KOPT-K1 (cell line): ENCODE data around the gene IHH.

Source experiments
- H3K27ac ChIP-seq: fragments of 200-600 bp; sonication (generic); 2 replicates; pipeline ENCODE4 v1.5.1; 2016; ENCODE audit warnings: antibody characterized with exemption, mild to moderate bottlenecking, low read depth, low read length; ENCODE audit not compliant: poor library complexity, severe bottlenecking
- H3K36me3 ChIP-seq: fragments of 200-600 bp; sonication (generic); 2 replicates; pipeline ENCODE4 v1.5.1; 2017; ENCODE audit warnings: antibody characterized with exemption, mild to moderate bottlenecking, low read length, moderate library complexity; ENCODE audit not compliant: insufficient read depth
- H3K9me3 ChIP-seq: fragments of 200-600 bp; sonication (generic); 2 replicates; pipeline ENCODE4 v1.5.1; 2017; ENCODE audit warnings: antibody characterized with exemption, low read length, mild to moderate bottlenecking; ENCODE audit not compliant: insufficient read depth, poor library complexity, severe bottlenecking

The IHH gene

GRCh38 chr2:219034823-219035222 lies 25.9 kb downstream of the IHH start:
- no peaks in the 10 kb centered on the region for H3K36me3 ChIP-seq
- H3K27ac ChIP-seq: no peak overlapping the region
- no peaks in the 10 kb centered on the region for H3K9me3 ChIP-seq

GRCh38 chr2:219032051-219032745 lies 28.5 kb downstream of the IHH start:
- Histone ChIP-seq H3K36me3 (no peaks in the 10 kb centered on the region), H3K27ac (no peak overlapping the region), H3K9me3 (no peaks in the 10 kb centered on the region)

GRCh38 chr2:219031005-219031738 lies 29.5 kb downstream of the IHH start:
- Histone ChIP-seq H3K36me3 (no peaks in the 10 kb centered on the region), H3K27ac (no peak overlapping the region), H3K9me3 (no peaks in the 10 kb centered on the region)

GRCh38 chr2:219030177-219030940 lies 30.4 kb downstream of the IHH start:
- Histone ChIP-seq H3K36me3 (no peaks in the 10 kb centered on the region), H3K27ac (no peak overlapping the region), H3K9me3 (no peaks in the 10 kb centered on the region)

GRCh38 chr2:219029829-219030165 lies 30.9 kb downstream of the IHH start:
- no peaks in the 10 kb centered on the region for H3K36me3 ChIP-seq
- H3K27ac ChIP-seq: no peak overlapping the region
- H3K9me3 ChIP-seq: no peaks in the 10 kb centered on the region

- no peak overlapping the region for H3K27ac ChIP-seq
- H3K9me3 ChIP-seq: no peaks in the 10 kb centered on the region
- no peaks in the 10 kb centered on the region for H3K36me3 ChIP-seq
Observed at GRCh38 chr2:219028996-219029828, 31.5 kb downstream of the IHH start.

- H3K27ac ChIP-seq: no peak overlapping the region
- no peaks in the 10 kb centered on the region for H3K9me3 ChIP-seq
- H3K36me3 ChIP-seq: no peaks in the 10 kb centered on the region
Observed at GRCh38 chr2:219028141-219028540, 32.6 kb downstream of the IHH start.

- Histone ChIP-seq H3K9me3 (no peaks in the 10 kb centered on the region), H3K27ac (no peak overlapping the region), H3K36me3 (no peaks in the 10 kb centered on the region)
Observed at GRCh38 chr2:219027511-219028055, 33.1 kb downstream of the IHH start.

- Histone ChIP-seq H3K27ac (no peak overlapping the region), H3K36me3 (no peaks in the 10 kb centered on the region), H3K9me3 (no peaks in the 10 kb centered on the region)
Observed at GRCh38 chr2:219026946-219027345, 33.8 kb downstream of the IHH start.

- Histone ChIP-seq H3K27ac (no peak overlapping the region), H3K36me3 (no peaks in the 10 kb centered on the region), H3K9me3 (no peaks in the 10 kb centered on the region)
Observed at GRCh38 chr2:219025637-219026585, 34.8 kb downstream of the IHH start.

GRCh38 chr2:219024059-219024458 lies 36.7 kb downstream of the IHH start:
- Histone ChIP-seq H3K9me3 (no peaks in the 10 kb centered on the region), H3K27ac (no peak overlapping the region), H3K36me3 (no peaks in the 10 kb centered on the region)

GRCh38 chr2:219023045-219023605 lies 37.6 kb downstream of the IHH start:
- H3K9me3 ChIP-seq: no peaks in the 10 kb centered on the region
- H3K36me3 ChIP-seq: no peaks in the 10 kb centered on the region
- H3K27ac ChIP-seq: no peak overlapping the region

- Histone ChIP-seq H3K36me3 (no peaks in the 10 kb centered on the region), H3K9me3 (no peaks in the 10 kb centered on the region), H3K27ac (no peak overlapping the region)
Observed at GRCh38 chr2:219022616-219023015, 38.1 kb downstream of the IHH start.
